Activated CD8-positive, alpha-beta memory T cell treated with anti-CD3 and anti-CD28 coated beads for 36 hours (primary cell): ENCODE results near the gene OBSCN. TPM values are rescaled to one million over a fixed set of nuclear protein-coding genes. Genes with fewer than 3 reads are reported as not detected.

Experiments used
- CTCF ChIA-PET: fragments of 350-600 bp; sonication (Branson Sonifier 250); formaldehyde crosslinking; loops from one replicate; lab custom pipeline; 2021; ENCODE audit warnings: antibody characterized with exemption; lab: Charles Lee
- POLR2A ChIA-PET: fragments of 350-600 bp; sonication (Branson Sonifier 250); formaldehyde crosslinking; loops from one replicate; lab custom pipeline; 2021; ENCODE audit warnings: antibody characterized with exemption; lab: Charles Lee
- total RNA-seq, 2 experiments: library from RNA; stranded (reverse); gene quantifications; one replicate each; pipeline ENCODE4 v1.2.3, GENCODE V29; 2021

Gene OBSCN
- total RNA-seq: 10 to 100 TPM in 1 of 2 experiments, 1 to 10 TPM in 1; 8.3 to 10.1 TPM

DNA sequence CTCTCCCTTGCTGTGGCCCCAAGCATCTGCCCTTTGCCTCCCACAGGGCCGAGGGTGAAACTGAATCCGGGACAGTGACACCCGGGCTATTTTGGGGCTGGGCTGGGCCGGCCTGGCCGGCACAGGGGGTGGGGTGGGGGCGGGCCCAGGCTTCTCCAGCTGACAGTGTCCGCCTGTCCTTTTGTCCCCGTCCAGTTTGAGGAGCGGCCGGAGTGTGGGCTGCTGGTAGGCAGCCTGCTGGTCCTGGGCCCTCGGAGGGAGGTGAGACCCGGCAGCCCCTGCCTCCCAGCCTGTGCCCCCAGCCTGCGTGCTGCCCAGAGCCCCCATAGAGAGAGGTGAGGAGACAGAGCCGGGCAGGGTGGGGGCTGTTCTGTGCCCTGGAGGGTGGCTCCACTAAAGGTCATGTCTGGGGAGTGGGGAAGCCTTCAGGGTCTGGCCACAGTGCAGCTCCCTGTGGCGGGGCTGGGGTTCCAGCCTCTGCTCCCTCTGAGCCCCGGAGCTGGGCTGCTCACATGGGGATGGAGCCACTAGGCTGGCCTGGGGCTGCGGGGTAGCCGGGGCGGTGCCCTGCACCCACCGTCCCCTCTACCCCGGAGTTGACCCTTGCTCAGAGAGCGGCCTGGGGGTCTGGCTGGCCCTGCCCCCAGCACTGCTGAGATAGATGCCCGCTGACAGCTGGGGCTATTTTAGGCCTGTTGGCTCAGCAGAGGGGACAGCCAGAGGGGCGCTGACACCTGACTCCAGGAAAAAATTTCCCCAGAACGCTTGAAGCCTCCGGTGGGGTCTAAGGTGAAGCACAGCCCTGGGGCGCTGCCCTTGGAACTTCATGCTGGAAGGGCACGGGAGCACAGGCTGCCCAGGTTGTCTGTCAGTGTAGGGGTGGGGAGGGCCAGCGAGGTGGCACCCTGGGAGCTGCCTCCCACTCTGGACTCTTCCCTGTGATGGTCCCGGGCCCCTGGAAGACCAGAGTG is at the start of gene OBSCN:
Gene OBSCN (plus strand): TSS at position 194 of the 971 bp plus-strand sequence. CDS start 3,740 bp downstream, outside the sequence.
- ChIA-PET CTCF (no interaction called here), POLR2A (no interaction called here)

- CTCF ChIA-PET: no interaction called here
- POLR2A ChIA-PET: no interaction called here
Observed at GRCh38 chr1:228158151-228159007, 49.5 kb upstream of the OBSCN start.

DNA sequence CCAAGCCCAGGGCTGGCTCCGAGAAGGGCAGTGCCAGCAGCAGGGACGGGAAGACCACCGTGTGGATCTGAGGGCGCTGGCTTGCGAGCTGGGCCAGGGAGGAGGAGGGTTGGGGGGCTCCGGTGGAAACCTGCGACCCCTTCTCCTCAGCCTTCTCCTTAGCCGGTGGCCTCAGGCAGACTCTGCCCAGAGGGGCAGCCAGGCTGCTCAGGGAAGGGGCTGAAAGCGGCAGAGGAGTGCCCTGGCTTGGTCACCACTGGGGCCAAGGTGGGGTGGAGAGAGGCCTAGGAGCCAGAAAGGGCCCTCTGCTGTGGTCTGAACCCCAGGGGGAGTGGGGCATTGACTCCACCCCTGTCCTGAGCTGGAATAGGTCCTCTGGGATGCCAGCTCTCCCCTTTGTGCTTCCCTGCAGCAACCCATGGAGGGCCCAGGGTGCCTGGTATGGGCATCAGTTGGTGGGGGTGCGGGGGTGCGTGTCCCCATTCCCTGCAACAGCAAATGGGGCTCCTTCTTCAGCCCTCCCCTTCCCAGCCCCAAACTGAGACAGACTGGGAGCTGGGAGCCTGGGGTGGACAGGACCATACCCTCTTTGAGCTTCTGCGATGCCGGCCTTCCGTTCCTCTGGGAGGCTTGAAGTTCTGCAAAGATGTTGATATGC is 48.7 kb upstream of the OBSCN start:
- ChIA-PET CTCF (no interaction called here), POLR2A (no interaction called here)

- ChIA-PET POLR2A (no interaction called here), CTCF (no interaction called here)
Observed at GRCh38 chr1:228160201-228160761, 47.6 kb upstream of the OBSCN start.

GRCh38 chr1:228161362-228161761 is 46.5 kb upstream of the OBSCN start:
- POLR2A ChIA-PET: interaction anchor here (1.5 kb wide), 1 partner anchor 18 kb away, joined by 3 read pairs; no protein-coding TSS in a partner anchor
- CTCF ChIA-PET: no interaction called here

- ChIA-PET POLR2A (interaction anchor here (0.6 to 1.5 kb wide), 2 partner anchors 19 to 68 kb away, joined by 3 read pairs; no protein-coding TSS in a partner anchor), CTCF (no interaction called here)
Observed at GRCh38 chr1:228161866-228162265, 46.0 kb upstream of the OBSCN start.

- POLR2A ChIA-PET: interaction anchor here (0.6 to 1.5 kb wide), 2 partner anchors 19 to 69 kb away, joined by 3 read pairs; no protein-coding TSS in a partner anchor
- CTCF ChIA-PET: no interaction called here
Observed at GRCh38 chr1:228162286-228163006, 45.4 kb upstream of the OBSCN start.

- CTCF ChIA-PET: no interaction called here
- POLR2A ChIA-PET: interaction anchor here (1.5 kb wide), 1 partner anchor 20 kb away, joined by 3 read pairs; no protein-coding TSS in a partner anchor
Observed at GRCh38 chr1:228163007-228163753, 44.7 kb upstream of the OBSCN start.

DNA sequence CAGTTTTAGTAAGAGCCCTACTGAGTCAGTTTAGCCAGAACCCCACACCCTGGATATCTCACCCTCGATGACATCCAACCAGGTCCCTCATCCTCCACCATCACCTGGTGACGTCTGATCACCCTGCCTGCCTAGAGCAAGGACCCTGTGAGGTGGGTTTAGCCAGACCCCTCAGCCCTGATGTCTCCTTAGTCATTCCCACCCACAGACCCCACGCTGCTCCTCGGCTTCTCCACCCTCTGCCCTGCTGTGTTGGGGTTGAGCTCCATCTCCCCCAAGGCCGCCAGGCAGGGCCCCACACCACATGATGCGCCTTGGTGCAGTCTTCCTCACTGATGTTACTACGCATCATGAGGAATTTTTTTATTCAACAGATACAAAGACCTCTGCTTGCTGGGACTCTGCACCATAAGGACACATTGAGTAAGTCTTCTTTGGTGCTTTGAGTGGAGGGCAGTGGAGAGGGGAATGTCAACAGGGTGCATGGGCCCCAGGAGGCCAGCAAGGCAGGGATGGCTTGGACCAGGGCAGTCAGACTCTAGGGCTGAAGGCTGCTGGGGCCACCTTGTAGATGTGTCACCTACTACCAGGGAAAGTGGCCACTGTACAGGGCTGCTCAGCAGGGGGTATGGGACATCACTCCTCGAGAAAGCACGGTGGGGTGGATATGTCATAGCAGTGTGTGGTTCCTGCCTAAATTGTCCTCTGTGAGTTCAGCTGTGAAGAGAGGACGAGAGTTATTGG is 43.9 kb upstream of the OBSCN start:
- CTCF ChIA-PET: interaction anchor here (1.7 to 3.8 kb wide), 3 partner anchors 21 to 33 kb away, joined by 8 to 22 read pairs (median 11); partner anchors contain the start of gene GUK1
- POLR2A ChIA-PET: no interaction called here

GRCh38 chr1:228164561-228165371 is 43.1 kb upstream of the OBSCN start:
- POLR2A ChIA-PET: interaction anchor here (0.7 to 2.2 kb wide), 7 partner anchors 13 to 248 kb away, joined by 3 to 13 read pairs (median 3); partner anchors contain the start of gene GUK1
- CTCF ChIA-PET: interaction anchor here (0.7 to 3.8 kb wide), 9 partner anchors 8 to 294 kb away, joined by 3 to 22 read pairs (median 8); partner anchors contain the start of gene GUK1

DNA sequence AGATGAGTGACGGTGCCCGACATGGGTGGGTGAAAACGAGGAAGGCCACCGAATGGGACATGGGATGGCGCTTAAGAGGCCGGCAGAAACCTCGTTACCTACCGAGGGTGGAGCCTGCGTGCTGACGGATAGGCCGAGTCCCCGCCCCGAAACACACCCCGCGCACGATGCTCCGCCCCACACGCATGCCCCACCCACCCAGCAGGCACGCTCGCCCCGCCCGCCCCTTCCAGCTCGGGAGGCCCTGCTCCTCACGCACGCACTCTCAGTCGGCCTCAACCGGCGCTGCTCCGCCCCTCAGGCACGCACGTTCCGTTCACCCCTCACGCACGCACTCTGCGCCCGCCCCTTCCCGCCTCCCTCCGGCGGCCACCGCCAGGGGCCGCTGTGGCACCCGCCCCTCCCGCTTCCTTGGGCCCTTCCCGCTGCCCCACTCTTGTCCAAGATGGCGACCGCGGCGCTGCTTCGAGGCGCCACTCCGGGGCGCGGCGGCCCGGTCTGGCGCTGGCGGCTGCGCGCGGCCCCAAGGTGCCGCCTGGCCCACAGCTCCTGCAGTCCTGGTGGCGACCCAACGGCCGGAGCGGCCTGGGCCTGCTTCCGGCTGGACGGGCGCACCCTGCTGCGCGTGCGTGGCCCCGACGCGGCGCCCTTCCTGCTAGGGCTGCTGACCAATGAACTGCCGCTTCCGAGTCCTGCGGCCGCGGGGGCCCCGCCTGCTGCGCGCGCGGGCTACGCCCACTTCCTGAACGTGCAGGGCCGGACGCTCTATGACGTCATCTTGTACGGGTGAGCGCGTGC is 42.3 kb upstream of the OBSCN start, which contains the start of gene IBA57:
Gene IBA57 (plus strand): TSS at position 433 of the 798 bp plus-strand sequence. CDS start 13 bp downstream, at position 446.
- CTCF ChIA-PET: interaction anchor here (0.7 to 3.8 kb wide), 11 partner anchors 9 to 293 kb away, joined by 3 to 22 read pairs (median 7); partner anchors contain the start of gene GUK1
- POLR2A ChIA-PET: interaction anchor here (0.6 to 2.2 kb wide), 11 partner anchors 14 to 301 kb away, joined by 3 to 13 read pairs (median 3); partner anchors contain the start of gene GUK1

- CTCF ChIA-PET: interaction anchor here (0.6 to 3.8 kb wide), 8 partner anchors 8 to 167 kb away, joined by 3 to 22 read pairs (median 6); no protein-coding TSS in a partner anchor
Observed at GRCh38 chr1:228166170-228166936, 41.5 kb upstream of the OBSCN start.

DNA sequence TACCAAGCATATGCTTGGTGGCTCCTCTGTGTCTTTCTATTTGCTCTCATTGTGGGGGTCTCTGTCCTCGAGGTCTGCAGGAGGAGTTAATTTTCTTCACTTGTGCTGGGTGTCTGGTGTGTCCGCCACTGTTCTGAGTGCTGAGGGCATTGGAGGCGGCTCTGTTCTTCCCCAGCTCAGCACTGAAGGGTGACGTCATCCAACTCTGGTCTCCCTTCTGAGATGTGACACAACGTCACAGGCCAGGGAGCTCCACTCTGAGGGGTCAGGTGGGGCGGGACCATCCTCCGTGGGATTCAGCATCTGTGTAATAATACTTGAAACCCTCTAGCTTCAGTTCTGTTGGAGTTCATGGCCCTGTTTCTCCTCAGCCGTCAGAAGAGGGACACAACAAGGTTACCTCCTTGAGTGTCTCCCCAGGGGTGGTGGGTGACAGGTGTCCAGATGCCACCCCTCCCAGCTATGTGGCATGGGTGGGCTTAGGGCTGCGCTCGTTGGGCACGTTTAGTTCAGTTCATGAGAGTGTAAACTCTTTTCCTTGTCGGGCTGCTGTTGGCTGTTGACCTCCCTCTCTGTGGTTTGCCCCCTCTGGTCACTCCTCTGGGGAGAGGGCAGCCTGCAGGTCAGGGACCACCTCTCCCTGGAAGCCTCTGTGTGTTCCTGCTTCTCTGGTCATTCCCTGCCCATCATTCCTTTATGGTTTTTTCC is 39.1 kb upstream of the OBSCN start:
- ChIA-PET POLR2A (no interaction called here), CTCF (interaction anchor here (2.0 kb wide), 1 partner anchor 34 kb away, joined by 5 read pairs; no protein-coding TSS in a partner anchor)

More at GRCh38 chr1:228166170-228166936, 41.5 kb upstream of the OBSCN start:
- POLR2A ChIA-PET: interaction anchor here (0.6 to 2.2 kb wide), 8 partner anchors 26 to 300 kb away, joined by 3 to 13 read pairs (median 4); partner anchors contain the start of genes GUK1 and TRIM11
